Vagina (tissue), 2 donors: ENCODE data around the gene HOXD8.

ENCODE experiments used
- CTCF ChIP-seq, 3 experiments: fragments of 450-650 bp in 2 of 3; fragments of 200-600 bp in 1 of 3; sonication (generic) in 1 of 3; IDR thresholded peaks; one replicate each; pipeline ENCODE4 v1.5.1; 2017 to 2019; ENCODE audit warnings: antibody characterized with exemption in 3 of 3, mild to moderate bottlenecking in 2 of 3, moderate library complexity in 2 of 3
- POLR2A ChIP-seq, 2 donors: fragments of 450-650 bp; IDR thresholded peaks; one replicate each; pipeline ENCODE4 v1.6.1; 2017; ENCODE audit warnings: antibody characterized with exemption in 2 of 2, mild to moderate bottlenecking in 2 of 2, moderate library complexity in 2 of 2

- TF ChIP-seq CTCF (IDR thresholded peaks at IDR 0.05) (no peak), POLR2A (IDR thresholded peaks at IDR 0.05) (peak in 1 of 2 donors; percentile 7)
Observed at GRCh38 chr2:176130147-176130956, 847 bp downstream of the HOXD8 start.
